Measurements from ENCODE around the gene DUSP15. TPM values are rescaled to one million over a fixed set of nuclear protein-coding genes. Genes with fewer than 3 reads are reported as not detected.

The DUSP15 gene
- total and polyA plus RNA-seq, 4 donors: 1.6 to 4.7 (median 2.9) TPM

DNA sequence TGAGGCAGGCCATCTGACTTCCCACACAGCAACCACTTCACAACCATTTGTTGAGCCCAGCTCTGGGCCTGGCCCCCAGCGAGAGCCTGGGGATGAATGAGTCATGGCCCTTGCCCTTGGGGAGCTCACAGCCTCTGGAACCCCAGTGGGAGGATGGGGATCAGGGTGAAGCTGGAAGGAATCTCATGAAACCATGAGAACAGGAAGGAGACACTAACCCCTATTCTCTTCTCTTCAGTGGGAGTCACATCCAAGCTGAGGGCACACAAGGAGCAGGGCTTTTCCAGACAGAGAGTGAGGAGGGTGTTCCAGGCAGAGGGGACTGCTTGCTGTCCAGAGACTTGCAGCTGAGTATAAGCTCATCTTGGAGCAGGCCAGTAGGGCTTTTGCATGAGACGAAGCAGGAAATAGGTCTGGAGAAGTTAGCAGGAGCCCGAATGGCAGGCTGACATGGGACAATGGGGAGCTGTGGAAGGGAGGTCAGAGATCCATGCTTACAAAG lies 32.4 kb downstream of the DUSP15 start:
- H3K4me1 ChIP-seq (ENCODE audit: control insufficient read depth in 5 of 5, insufficient read depth in 5 of 5, low read length in 5 of 5): peaks cover 3 to 76% (median 12%) of the 10 kb centered on the region in 5 donors
- no peak for ATAC-seq (ENCODE audit: insufficient read depth, low FRiP score)
- peak in 1 of 3 donors; percentile 44 for DNase-seq
- H3K27ac ChIP-seq (ENCODE audit: low read depth in 1 of 2, low read length in 1 of 2): peak overlapping the region in 1 of 2 donors; percentile 40
- WGBS, 2 donors: 38 to 48% methylated on average over 3 of the region's 3 CpGs
- H3K9me3 ChIP-seq (ENCODE audit: control insufficient read depth in 4 of 4, insufficient read depth in 3 of 4, low read length in 3 of 4): peaks cover 0 to 2% (median 0%) of the 10 kb centered on the region in 4 donors
- no peaks in the 10 kb centered on the region for H3K27me3 ChIP-seq (ENCODE audit: control insufficient read depth in 3 of 3, insufficient read depth in 3 of 3, low read length in 2 of 3)
- H3K9ac ChIP-seq (ENCODE audit: insufficient read depth in 1 of 2, low read length in 2 of 2): no peak overlapping the region
- TF ChIP-seq, protein P1, sequence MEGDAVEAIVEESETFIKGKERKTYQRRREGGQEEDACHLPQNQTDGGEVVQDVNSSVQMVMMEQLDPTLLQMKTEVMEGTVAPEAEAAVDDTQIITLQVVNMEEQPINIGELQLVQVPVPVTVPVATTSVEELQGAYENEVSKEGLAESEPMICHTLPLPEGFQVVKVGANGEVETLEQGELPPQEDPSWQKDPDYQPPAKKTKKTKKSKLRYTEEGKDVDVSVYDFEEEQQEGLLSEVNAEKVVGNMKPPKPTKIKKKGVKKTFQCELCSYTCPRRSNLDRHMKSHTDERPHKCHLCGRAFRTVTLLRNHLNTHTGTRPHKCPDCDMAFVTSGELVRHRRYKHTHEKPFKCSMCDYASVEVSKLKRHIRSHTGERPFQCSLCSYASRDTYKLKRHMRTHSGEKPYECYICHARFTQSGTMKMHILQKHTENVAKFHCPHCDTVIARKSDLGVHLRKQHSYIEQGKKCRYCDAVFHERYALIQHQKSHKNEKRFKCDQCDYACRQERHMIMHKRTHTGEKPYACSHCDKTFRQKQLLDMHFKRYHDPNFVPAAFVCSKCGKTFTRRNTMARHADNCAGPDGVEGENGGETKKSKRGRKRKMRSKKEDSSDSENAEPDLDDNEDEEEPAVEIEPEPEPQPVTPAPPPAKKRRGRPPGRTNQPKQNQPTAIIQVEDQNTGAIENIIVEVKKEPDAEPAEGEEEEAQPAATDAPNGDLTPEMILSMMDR (IDR thresholded peaks at IDR 0.05; ENCODE audit: control extremely low read depth, extremely low read depth): no peak
- H3K36me3 ChIP-seq (ENCODE audit: control insufficient read depth in 4 of 4, insufficient read depth in 4 of 4, low read length in 4 of 4): no peaks in the 10 kb centered on the region
- H3K4me3 ChIP-seq: no peak overlapping the region

GRCh38 chr20:31836853-31837608 lies 33.3 kb downstream of the DUSP15 start:
- Histone ChIP-seq H3K36me3 (ENCODE audit: control insufficient read depth in 4 of 4, insufficient read depth in 4 of 4, low read length in 4 of 4) (no peaks in the 10 kb centered on the region), H3K27ac (ENCODE audit: low read depth in 1 of 2, low read length in 1 of 2) (no peak overlapping the region), H3K4me3 (no peak overlapping the region), H3K4me1 (ENCODE audit: control insufficient read depth in 5 of 5, insufficient read depth in 5 of 5, low read length in 5 of 5) (peaks cover 3 to 67% (median 11%) of the 10 kb centered on the region in 5 donors), H3K27me3 (ENCODE audit: control insufficient read depth in 3 of 3, insufficient read depth in 3 of 3, low read length in 2 of 3) (no peaks in the 10 kb centered on the region), H3K9ac (ENCODE audit: insufficient read depth in 1 of 2, low read length in 2 of 2) (no peak overlapping the region), H3K9me3 (ENCODE audit: control insufficient read depth in 4 of 4, insufficient read depth in 3 of 4, low read length in 3 of 4) (peaks cover 0 to 2% (median 0%) of the 10 kb centered on the region in 4 donors)
- TF ChIP-seq, protein P1 (IDR thresholded peaks at IDR 0.05; ENCODE audit: control extremely low read depth, extremely low read depth): no peak
- no peak for ATAC-seq (ENCODE audit: insufficient read depth, low FRiP score)
- peak in 2 of 3 donors; percentile 25 to 56 for DNase-seq
- WGBS, 2 donors: 79 to 86% methylated on average over 5 of the region's 5 CpGs

GRCh38 chr20:31835977-31836852 lies 34.1 kb downstream of the DUSP15 start:
- DNase-seq (peak; percentile 58 to 71 (median 63)), ATAC-seq (ENCODE audit: insufficient read depth, low FRiP score) (peak; percentile 81)
- Histone ChIP-seq H3K4me3 (no peak overlapping the region), H3K36me3 (ENCODE audit: control insufficient read depth in 4 of 4, insufficient read depth in 4 of 4, low read length in 4 of 4) (no peaks in the 10 kb centered on the region), H3K9me3 (ENCODE audit: control insufficient read depth in 4 of 4, insufficient read depth in 3 of 4, low read length in 3 of 4) (peaks cover 0 to 2% (median 0%) of the 10 kb centered on the region in 4 donors), H3K27ac (ENCODE audit: low read depth in 1 of 2, low read length in 1 of 2) (no peak overlapping the region), H3K4me1 (ENCODE audit: control insufficient read depth in 5 of 5, insufficient read depth in 5 of 5, low read length in 5 of 5) (peaks cover 0 to 59% (median 11%) of the 10 kb centered on the region in 5 donors), H3K9ac (ENCODE audit: insufficient read depth in 1 of 2, low read length in 2 of 2) (no peak overlapping the region), H3K27me3 (ENCODE audit: control insufficient read depth in 3 of 3, insufficient read depth in 3 of 3, low read length in 2 of 3) (no peaks in the 10 kb centered on the region)
- TF ChIP-seq, protein P1 (IDR thresholded peaks at IDR 0.05; ENCODE audit: control extremely low read depth, extremely low read depth): no peak
- 17 to 30% methylated on average over 14 of the region's 14 CpGs for WGBS, 2 donors
